GM18505 (cell line): Measurements from ENCODE around the gene PACS1.

Experiments used
- ATAC-seq: cut with Tn5 transposase; IDR thresholded peaks from one replicate; pipeline ENCODE4 v1.9.1; 2021; ENCODE audit not compliant: unreplicated experiment
- POLR2A ChIP-seq: IDR thresholded peaks from 4 replicates; pipeline ENCODE4 v1.6.1; 2011; ENCODE audit warnings: borderline replicate concordance; ENCODE audit not compliant: insufficient read depth, insufficient read length; ENCODE audit errors: extremely low read depth

Gene PACS1

GRCh38 chr11:66042996-66043906, 26.8 kb upstream of the PACS1 start:
- TF ChIP-seq POLR2A = no peak
- no peak for ATAC-seq

GRCh38 chr11:66044757-66045156, 25.3 kb upstream of the PACS1 start:
- TF ChIP-seq POLR2A = no peak
- ATAC-seq = no peak

GRCh38 chr11:66045177-66045639, 24.9 kb upstream of the PACS1 start:
- TF ChIP-seq POLR2A = no peak
- ATAC-seq = no peak

- no peak for ATAC-seq
- no peak for TF ChIP-seq POLR2A
These were observed 23.2 kb upstream of the PACS1 start for GRCh38 chr11:66046901-66047300.

GRCh38 chr11:66047541-66048365, 22.3 kb upstream of the PACS1 start:
- no peak for ATAC-seq
- no peak for TF ChIP-seq POLR2A

- no peak for TF ChIP-seq POLR2A
- ATAC-seq = no peak
These were observed 21.3 kb upstream of the PACS1 start, which contains the start of gene GAL3ST3 for GRCh38 chr11:66048547-66049323. GAL3ST3 (minus strand) TSS chr11:66049161; CDS start chr11:66045415, 3,746 bp downstream.

GRCh38 chr11:66050581-66051231, 19.4 kb upstream of the PACS1 start:
- no peak for TF ChIP-seq POLR2A
- no peak for ATAC-seq

GRCh38 chr11:66051371-66051765, 18.7 kb upstream of the PACS1 start:
- no peak for TF ChIP-seq POLR2A
- no peak for ATAC-seq

GRCh38 chr11:66051766-66052663, 18.1 kb upstream of the PACS1 start, which contains the start of gene SF3B2:
SF3B2 (plus strand) TSS chr11:66052364; CDS start chr11:66052385, 21 bp downstream.
- TF ChIP-seq POLR2A = peak; percentile 86
- peak; percentile 94 for ATAC-seq

- ATAC-seq = no peak
- TF ChIP-seq POLR2A = no peak
These were observed 17.4 kb upstream of the PACS1 start for GRCh38 chr11:66052664-66052982.

- ATAC-seq = no peak
These were observed 15.1 kb upstream of the PACS1 start for GRCh38 chr11:66055021-66055420.

More at GRCh38 chr11:66055021-66055420, 15.1 kb upstream of the PACS1 start:
- no peak for TF ChIP-seq POLR2A
